Heart right ventricle (tissue), 16 donors: ENCODE results near the gene HIVEP3. TPM values are rescaled to one million over a fixed set of nuclear protein-coding genes. Genes with fewer than 3 reads are reported as not detected.

ENCODE experiments used
- ATAC-seq, 8 donors: fragments of 200-7000 bp; cut with Tn5 transposase; one replicate each; pipeline ENCODE4 v1.9.1; 2020; ENCODE audit warnings: mild to moderate bottlenecking in 8 of 8, moderate library complexity in 8 of 8, moderate number of reproducible peaks in 1 of 8
- DNase-seq, 2 donors: peaks; one replicate each; pipeline ENCODE4 v3.0.0-alpha.2; 2020
- H3K27ac ChIP-seq, 10 donors: fragments of 200-600 bp; sonication (generic) in 2 of 10; one replicate each; pipeline versions ENCODE4 v1.5.0 to v1.8.0; 2020 to 2022; ENCODE audit warnings: mild to moderate bottlenecking in 3 of 10
- H3K27me3 ChIP-seq, 7 donors: fragments of 200-600 bp; one replicate each; pipeline ENCODE4 v1.8.0; 2021 to 2022; ENCODE audit warnings: mild to moderate bottlenecking in 2 of 7
- H3K36me3 ChIP-seq, 9 donors: fragments of 200-600 bp; sonication (generic) in 1 of 9; one replicate each; pipeline versions ENCODE4 v1.5.0 to v1.8.0; 2020 to 2022; ENCODE audit warnings: mild to moderate bottlenecking in 2 of 9
- H3K4me1 ChIP-seq, 9 donors: fragments of 200-600 bp; sonication (generic) in 1 of 9; one replicate each; pipeline versions ENCODE4 v1.5.0 to v1.8.0; 2020 to 2022; ENCODE audit warnings: mild to moderate bottlenecking in 4 of 9
- H3K4me3 ChIP-seq, 10 donors: fragments of 200-600 bp; sonication (generic) in 2 of 10; one replicate each; pipeline versions ENCODE4 v1.5.0 to v1.8.0; 2020 to 2022; ENCODE audit warnings: mild to moderate bottlenecking in 7 of 10, moderate library complexity in 2 of 10
- H3K9me3 ChIP-seq, 11 donors: fragments of 200-600 bp in 10 of 11; sonication (generic) in 2 of 11; one replicate each; pipeline versions ENCODE4 v1.5.0 to v1.8.0; 2013 to 2022; ENCODE audit warnings: mild to moderate bottlenecking in 2 of 11, control low read depth in 1 of 11, moderate library complexity in 1 of 11
- CTCF ChIP-seq, 9 donors: fragments of 200-600 bp; sonication (generic) in 2 of 9; IDR thresholded peaks; one replicate each; pipeline versions ENCODE4 v1.5.0 to v1.8.0; 2021 to 2022; ENCODE audit warnings: antibody characterized with exemption in 9 of 9, mild to moderate bottlenecking in 5 of 9, moderate library complexity in 1 of 9
- WGBS, 2 donors: extraction: QIAGEN DNeasy Blood & Tissue Kit; methylation state at CpG; one replicate each; pipeline ENCODE4 v1.1.7; 2013; ENCODE audit warnings: inconsistent platforms in 1 of 2; 5-methylcytosine and 5-hydroxymethylcytosine counted together
- intact Hi-C, 10 donors: fragments of 100-400 bp; cut with DNase I; formaldehyde crosslinking; loops; one replicate each; pipeline versions ENCODE4 v1.11.1 to v1.14.2; 2022
- polyA plus RNA-seq, 2 donors: library from polyadenylated mRNA; stranded (reverse); fragments of 200-250 nt; gene quantifications; one replicate each; pipeline ENCODE4 v1.2.3, GENCODE V29; 2013
- total RNA-seq, 10 donors: library from RNA; stranded (reverse); fragmentation: NEBNext Ultra II Directional in 3 of 10; extraction: Animal tissue kit (Norgen Biotek cat#: 25700) in 3 of 10; gene quantifications; one replicate each; pipeline versions ENCODE4 v1.2.1 to v1.2.4, GENCODE V29; 2021 to 2023
- donor health status: Arrhythmogenic right ventricular cardiomyopathy.
- donor health status: ischemic (EF 13 %, LVEDD 7.1; RV severe dilation, severe dysfunction).
- donor health status: healthy with polysubstance abuse.
- donor health status: DM: no; HTN: yes; CAD: no.
- donor health status: DM: no; HTN: no; CAD: no.
- donor health status: ischemic (EF 25% LVEDD 6.9; RV normal size, moderate dysfunction).
- donor health status: ischemic (EF 25% LVEDD 5.7; RV mildly dilated, moderate dysfunction).
- donor health status: healthy.
- donor health status: DM: yes; HTN: yes; CAD: no.
- donor health status: Ischemic cardiomyopathy.
- donor health status: ischemic (EF 35%, LVEDD 5.7; RV mildly dilated, moderate dysfunction).
- donor health status: nonischemic (EF 11% LVEDD 7.7; RV severe dilation, severe dysfunction).
- donor health status: DM: yes; HTN: yes; CAD: no.
- donor health status: PGD.
- donor health status: ischemic (EF 29% LVEDD 5.4; RV normal size, mild dysfunction).
- donor health status: nonischemic (EF 23%, LVEDD 6.1; RV moderate dilation, normal function).

Gene HIVEP3
- total and polyA plus RNA-seq, 12 donors: 2.6 to 7.5 (median 5.2) TPM

- intact Hi-C loops: no loop called here
- Histone ChIP-seq H3K27me3 (no peaks in the 10 kb centered on the region), H3K36me3 (peaks cover 0 to 18% (median 0%) of the 10 kb centered on the region in 9 donors), H3K27ac (no peak overlapping the region), H3K4me1 (no peaks in the 10 kb centered on the region), H3K4me3 (no peak overlapping the region), H3K9me3 (no peaks in the 10 kb centered on the region)
- no peak for ATAC-seq
- TF ChIP-seq CTCF (IDR thresholded peaks at IDR 0.05): no peak
- no peak for DNase-seq
- 87 to 93% methylated on average over 18 of the region's 18 CpGs for WGBS, 2 donors
Observed at GRCh38 chr1:41525891-41526587, 392.7 kb downstream of the HIVEP3 start.

GRCh38 chr1:41524676-41525675 is 393.7 kb downstream of the HIVEP3 start:
- ATAC-seq (no peak), DNase-seq (no peak)
- H3K9me3 ChIP-seq: no peaks in the 10 kb centered on the region
- peaks cover 0 to 22% (median 0%) of the 10 kb centered on the region in 9 donors for H3K36me3 ChIP-seq
- TF ChIP-seq CTCF (IDR thresholded peaks at IDR 0.05): no peak
- no peak overlapping the region for H3K4me3 ChIP-seq
- intact Hi-C loops: no loop called here
- 93 to 95% methylated on average over 30 of the region's 30 CpGs for WGBS, 2 donors
- H3K27ac ChIP-seq: no peak overlapping the region
- H3K27me3 ChIP-seq: no peaks in the 10 kb centered on the region
- no peaks in the 10 kb centered on the region for H3K4me1 ChIP-seq

- Histone ChIP-seq H3K4me3 (no peak overlapping the region), H3K27me3 (no peaks in the 10 kb centered on the region), H3K4me1 (no peaks in the 10 kb centered on the region), H3K9me3 (no peaks in the 10 kb centered on the region), H3K27ac (no peak overlapping the region), H3K36me3 (peaks cover 0 to 22% (median 0%) of the 10 kb centered on the region in 9 donors)
- intact Hi-C loops: no loop called here
- ATAC-seq (no peak), DNase-seq (no peak)
- TF ChIP-seq CTCF (IDR thresholded peaks at IDR 0.05): no peak
- WGBS, 2 donors: 83 to 88% methylated on average over 9 of the region's 9 CpGs
Observed at GRCh38 chr1:41523949-41524675, 394.6 kb downstream of the HIVEP3 start.

GRCh38 chr1:41523071-41523470 is 395.7 kb downstream of the HIVEP3 start:
- Histone ChIP-seq H3K27me3 (no peaks in the 10 kb centered on the region), H3K4me1 (no peaks in the 10 kb centered on the region), H3K27ac (no peak overlapping the region), H3K4me3 (no peak overlapping the region), H3K9me3 (no peaks in the 10 kb centered on the region), H3K36me3 (peaks cover 0 to 25% (median 0%) of the 10 kb centered on the region in 9 donors)
- no peak for TF ChIP-seq CTCF (IDR thresholded peaks at IDR 0.05)
- no peak for ATAC-seq
- intact Hi-C loops: no loop called here
- 81 to 84% methylated on average over 10 of the region's 10 CpGs for WGBS, 2 donors
- no peak for DNase-seq
